ENCODE results near the gene GPR82. TPM values are rescaled to one million over a fixed set of nuclear protein-coding genes. Genes with fewer than 3 reads are reported as not detected.

GPR82 gene
- total and polyA plus RNA-seq, 2 of the 8 experiments (the other 6 are each of a cell fraction or from before 2014, with no cell fraction given), result not detected

DNA sequence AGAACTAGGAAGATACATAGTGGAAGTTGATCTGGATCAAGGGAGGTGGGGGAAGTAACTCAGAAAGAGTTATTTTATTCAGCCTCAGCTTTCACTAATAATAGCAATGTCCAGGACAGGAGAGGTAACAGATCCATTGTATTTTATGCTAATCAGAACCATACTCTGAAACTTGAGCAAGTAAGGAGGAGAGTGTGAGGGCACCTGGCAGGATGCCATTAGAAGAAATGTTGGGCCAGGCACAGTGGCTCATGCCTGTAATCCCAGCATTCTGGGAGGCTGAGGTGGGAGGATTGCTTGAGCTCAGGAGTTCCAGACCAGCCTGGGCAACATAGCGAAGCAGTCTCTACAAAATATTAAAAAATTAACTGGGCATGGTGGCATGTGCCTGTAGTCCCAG, 18.9 kb upstream of the GPR82 start (continued):
- TF ChIP-seq, protein P1, sequence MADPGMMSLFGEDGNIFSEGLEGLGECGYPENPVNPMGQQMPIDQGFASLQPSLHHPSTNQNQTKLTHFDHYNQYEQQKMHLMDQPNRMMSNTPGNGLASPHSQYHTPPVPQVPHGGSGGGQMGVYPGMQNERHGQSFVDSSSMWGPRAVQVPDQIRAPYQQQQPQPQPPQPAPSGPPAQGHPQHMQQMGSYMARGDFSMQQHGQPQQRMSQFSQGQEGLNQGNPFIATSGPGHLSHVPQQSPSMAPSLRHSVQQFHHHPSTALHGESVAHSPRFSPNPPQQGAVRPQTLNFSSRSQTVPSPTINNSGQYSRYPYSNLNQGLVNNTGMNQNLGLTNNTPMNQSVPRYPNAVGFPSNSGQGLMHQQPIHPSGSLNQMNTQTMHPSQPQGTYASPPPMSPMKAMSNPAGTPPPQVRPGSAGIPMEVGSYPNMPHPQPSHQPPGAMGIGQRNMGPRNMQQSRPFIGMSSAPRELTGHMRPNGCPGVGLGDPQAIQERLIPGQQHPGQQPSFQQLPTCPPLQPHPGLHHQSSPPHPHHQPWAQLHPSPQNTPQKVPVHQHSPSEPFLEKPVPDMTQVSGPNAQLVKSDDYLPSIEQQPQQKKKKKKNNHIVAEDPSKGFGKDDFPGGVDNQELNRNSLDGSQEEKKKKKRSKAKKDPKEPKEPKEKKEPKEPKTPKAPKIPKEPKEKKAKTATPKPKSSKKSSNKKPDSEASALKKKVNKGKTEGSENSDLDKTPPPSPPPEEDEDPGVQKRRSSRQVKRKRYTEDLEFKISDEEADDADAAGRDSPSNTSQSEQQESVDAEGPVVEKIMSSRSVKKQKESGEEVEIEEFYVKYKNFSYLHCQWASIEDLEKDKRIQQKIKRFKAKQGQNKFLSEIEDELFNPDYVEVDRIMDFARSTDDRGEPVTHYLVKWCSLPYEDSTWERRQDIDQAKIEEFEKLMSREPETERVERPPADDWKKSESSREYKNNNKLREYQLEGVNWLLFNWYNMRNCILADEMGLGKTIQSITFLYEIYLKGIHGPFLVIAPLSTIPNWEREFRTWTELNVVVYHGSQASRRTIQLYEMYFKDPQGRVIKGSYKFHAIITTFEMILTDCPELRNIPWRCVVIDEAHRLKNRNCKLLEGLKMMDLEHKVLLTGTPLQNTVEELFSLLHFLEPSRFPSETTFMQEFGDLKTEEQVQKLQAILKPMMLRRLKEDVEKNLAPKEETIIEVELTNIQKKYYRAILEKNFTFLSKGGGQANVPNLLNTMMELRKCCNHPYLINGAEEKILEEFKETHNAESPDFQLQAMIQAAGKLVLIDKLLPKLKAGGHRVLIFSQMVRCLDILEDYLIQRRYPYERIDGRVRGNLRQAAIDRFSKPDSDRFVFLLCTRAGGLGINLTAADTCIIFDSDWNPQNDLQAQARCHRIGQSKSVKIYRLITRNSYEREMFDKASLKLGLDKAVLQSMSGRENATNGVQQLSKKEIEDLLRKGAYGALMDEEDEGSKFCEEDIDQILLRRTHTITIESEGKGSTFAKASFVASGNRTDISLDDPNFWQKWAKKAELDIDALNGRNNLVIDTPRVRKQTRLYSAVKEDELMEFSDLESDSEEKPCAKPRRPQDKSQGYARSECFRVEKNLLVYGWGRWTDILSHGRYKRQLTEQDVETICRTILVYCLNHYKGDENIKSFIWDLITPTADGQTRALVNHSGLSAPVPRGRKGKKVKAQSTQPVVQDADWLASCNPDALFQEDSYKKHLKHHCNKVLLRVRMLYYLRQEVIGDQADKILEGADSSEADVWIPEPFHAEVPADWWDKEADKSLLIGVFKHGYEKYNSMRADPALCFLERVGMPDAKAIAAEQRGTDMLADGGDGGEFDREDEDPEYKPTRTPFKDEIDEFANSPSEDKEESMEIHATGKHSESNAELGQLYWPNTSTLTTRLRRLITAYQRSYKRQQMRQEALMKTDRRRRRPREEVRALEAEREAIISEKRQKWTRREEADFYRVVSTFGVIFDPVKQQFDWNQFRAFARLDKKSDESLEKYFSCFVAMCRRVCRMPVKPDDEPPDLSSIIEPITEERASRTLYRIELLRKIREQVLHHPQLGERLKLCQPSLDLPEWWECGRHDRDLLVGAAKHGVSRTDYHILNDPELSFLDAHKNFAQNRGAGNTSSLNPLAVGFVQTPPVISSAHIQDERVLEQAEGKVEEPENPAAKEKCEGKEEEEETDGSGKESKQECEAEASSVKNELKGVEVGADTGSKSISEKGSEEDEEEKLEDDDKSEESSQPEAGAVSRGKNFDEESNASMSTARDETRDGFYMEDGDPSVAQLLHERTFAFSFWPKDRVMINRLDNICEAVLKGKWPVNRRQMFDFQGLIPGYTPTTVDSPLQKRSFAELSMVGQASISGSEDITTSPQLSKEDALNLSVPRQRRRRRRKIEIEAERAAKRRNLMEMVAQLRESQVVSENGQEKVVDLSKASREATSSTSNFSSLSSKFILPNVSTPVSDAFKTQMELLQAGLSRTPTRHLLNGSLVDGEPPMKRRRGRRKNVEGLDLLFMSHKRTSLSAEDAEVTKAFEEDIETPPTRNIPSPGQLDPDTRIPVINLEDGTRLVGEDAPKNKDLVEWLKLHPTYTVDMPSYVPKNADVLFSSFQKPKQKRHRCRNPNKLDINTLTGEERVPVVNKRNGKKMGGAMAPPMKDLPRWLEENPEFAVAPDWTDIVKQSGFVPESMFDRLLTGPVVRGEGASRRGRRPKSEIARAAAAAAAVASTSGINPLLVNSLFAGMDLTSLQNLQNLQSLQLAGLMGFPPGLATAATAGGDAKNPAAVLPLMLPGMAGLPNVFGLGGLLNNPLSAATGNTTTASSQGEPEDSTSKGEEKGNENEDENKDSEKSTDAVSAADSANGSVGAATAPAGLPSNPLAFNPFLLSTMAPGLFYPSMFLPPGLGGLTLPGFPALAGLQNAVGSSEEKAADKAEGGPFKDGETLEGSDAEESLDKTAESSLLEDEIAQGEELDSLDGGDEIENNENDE (IDR thresholded peaks at IDR 0.05; ENCODE audit: insufficient replicate concordance, low read length), result no peak
- TF ChIP-seq RBBP5 (IDR thresholded peaks at IDR 0.05; ENCODE audit: borderline replicate concordance, low read depth, low read length) (no peak), EZH2 (IDR thresholded peaks at IDR 0.05; ENCODE audit: low read depth, low read length, severe bottlenecking) (no peak)

Measured in H1 (cell line).